H1 (cell line): ENCODE results near the gene COX19.
"Not testable (repeated sequence)": the region's sequence is repeated elsewhere in the genome, so short reads cannot be mapped to it uniquely, and the experiment has no call there.

Experiments used
- BRCA1 ChIP-seq: IDR thresholded peaks from 2 replicates; pipeline ENCODE4 v1.6.1; 2012; ENCODE audit warnings: low read depth, low read length, improper control_type of control experiment
- CBX8 ChIP-seq: fragments of 300-800, 300-1000 bp; sonication (generic); IDR thresholded peaks from 2 replicates; pipeline ENCODE4 v1.7.1; 2016; ENCODE audit warnings: low read depth, low read length, borderline replicate concordance
- HDAC2 ChIP-seq, 2 experiments: fragments of 300-600 bp in 1 of 2; sonication (generic) in 1 of 2; IDR thresholded peaks; 2 replicates each; pipeline ENCODE4 v1.6.1; 2011 to 2012; ENCODE audit warnings: low read depth in 2 of 2, low read length in 2 of 2, mild to moderate bottlenecking in 2 of 2, moderate library complexity in 2 of 2, borderline replicate concordance in 1 of 2, inconsistent platforms in 1 of 2
- SP1 ChIP-seq: IDR thresholded peaks from 2 replicates; pipeline ENCODE4 v1.6.1; 2011; ENCODE audit warnings: low read depth, low read length
- TAF1 ChIP-seq: IDR thresholded peaks from 2 replicates; pipeline ENCODE4 v1.6.1; 2011; ENCODE audit warnings: mild to moderate bottlenecking, low read depth, low read length
- TF ChIP-seq, protein P1 (sequence below), 3 experiments: IDR thresholded peaks; 1 replicate in 2 of 3; 2 replicates in 1 of 3; pipeline versions ENCODE4 v1.5.1 to v1.6.1; 2011; ENCODE audit warnings: low read length in 3 of 3, mild to moderate bottlenecking in 3 of 3, inconsistent platforms in 2 of 3, low read depth in 1 of 3, moderate library complexity in 1 of 3; ENCODE audit not compliant: insufficient read depth in 1 of 3; ENCODE audit errors: control extremely low read depth in 1 of 3

DNA sequence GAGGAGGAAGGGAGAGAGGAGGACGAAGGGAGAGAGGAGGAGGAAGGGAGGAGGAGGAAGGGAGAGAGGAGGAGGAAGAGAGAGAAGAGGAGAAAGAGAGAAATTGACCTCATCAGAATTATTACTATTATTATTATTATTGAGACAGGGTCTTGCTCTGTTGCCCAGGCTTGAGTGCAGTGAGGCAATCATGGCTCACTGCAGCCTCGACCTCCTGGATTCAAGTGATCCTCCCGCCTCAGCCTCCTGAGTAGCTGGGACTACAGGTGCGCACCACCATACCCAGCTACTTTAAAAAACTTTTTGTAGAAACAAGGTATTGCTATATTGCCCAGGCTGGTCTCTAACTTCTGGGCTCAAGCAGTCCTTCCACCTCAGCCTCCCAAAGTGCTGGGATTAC lies 31.6 kb downstream of the COX19 start:
- TF ChIP-seq, protein P1, sequence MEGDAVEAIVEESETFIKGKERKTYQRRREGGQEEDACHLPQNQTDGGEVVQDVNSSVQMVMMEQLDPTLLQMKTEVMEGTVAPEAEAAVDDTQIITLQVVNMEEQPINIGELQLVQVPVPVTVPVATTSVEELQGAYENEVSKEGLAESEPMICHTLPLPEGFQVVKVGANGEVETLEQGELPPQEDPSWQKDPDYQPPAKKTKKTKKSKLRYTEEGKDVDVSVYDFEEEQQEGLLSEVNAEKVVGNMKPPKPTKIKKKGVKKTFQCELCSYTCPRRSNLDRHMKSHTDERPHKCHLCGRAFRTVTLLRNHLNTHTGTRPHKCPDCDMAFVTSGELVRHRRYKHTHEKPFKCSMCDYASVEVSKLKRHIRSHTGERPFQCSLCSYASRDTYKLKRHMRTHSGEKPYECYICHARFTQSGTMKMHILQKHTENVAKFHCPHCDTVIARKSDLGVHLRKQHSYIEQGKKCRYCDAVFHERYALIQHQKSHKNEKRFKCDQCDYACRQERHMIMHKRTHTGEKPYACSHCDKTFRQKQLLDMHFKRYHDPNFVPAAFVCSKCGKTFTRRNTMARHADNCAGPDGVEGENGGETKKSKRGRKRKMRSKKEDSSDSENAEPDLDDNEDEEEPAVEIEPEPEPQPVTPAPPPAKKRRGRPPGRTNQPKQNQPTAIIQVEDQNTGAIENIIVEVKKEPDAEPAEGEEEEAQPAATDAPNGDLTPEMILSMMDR (IDR thresholded peaks at IDR 0.05; ENCODE audit: control extremely low read depth in 1 of 3, insufficient read depth in 1 of 3, low read depth in 1 of 3, low read length in 3 of 3), result not testable (repeated sequence)
- TF ChIP-seq TAF1; BRCA1; HDAC2 (IDR thresholded peaks at IDR 0.05; ENCODE audit: borderline replicate concordance in 1 of 2, low read depth in 2 of 2, low read length in 2 of 2); SP1; CBX8: not testable (repeated sequence)
